Measurements from ENCODE around the gene TRAF4. TPM values are rescaled to one million over a fixed set of nuclear protein-coding genes. Genes with fewer than 3 reads are reported as not detected.

Gene TRAF4
- total and polyA plus RNA-seq, 3 donors from 2014 or later = 33.1 to 47.2 (median 35.3) TPM

DNA sequence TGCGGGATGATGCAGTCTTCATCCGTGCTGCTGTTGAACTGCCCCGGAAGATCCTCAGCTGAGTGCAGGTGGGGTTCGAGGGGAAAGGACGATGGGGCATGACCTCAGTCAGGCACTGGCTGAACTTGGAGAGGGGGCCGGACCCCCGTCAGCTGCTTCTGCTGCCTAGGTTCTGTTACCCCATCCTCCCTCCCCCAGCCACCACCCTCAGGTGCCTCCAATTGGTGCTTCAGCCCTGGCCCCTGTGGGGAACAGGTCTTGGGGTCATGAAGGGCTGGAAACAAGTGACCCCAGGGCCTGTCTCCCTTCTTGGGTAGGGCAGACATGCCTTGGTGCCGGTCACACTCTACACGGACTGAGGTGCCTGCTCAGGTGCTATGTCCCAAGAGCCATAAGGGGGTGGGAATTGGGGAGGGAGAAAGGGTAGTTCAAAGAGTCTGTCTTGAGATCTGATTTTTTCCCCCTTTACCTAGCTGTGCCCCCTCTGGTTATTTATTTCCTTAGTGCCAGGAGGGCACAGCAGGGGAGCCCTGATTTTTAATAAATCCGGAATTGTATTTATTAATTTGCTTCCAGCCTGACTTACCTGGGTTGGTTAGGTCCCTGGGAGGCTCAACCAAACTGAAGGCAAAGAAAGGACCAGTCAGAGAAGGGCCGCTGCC lies 5.8 kb downstream of the TRAF4 start:
- no peak for DNase-seq
- WGBS, 2 donors = 59 to 63% methylated on average over 9 to 11 of the region's 11 CpGs
- Histone ChIP-seq H3K9me3 (no peaks in the 10 kb centered on the region), H3K4me3 (no peak overlapping the region), H3K27ac (no peak overlapping the region), H3K36me3 (ENCODE audit: low read depth, missing control alignments) (no peaks in the 10 kb centered on the region), H3K4me1 (peaks cover 35% of the 10 kb centered on the region), H3K27me3 (no peaks in the 10 kb centered on the region)
- intact Hi-C loops (cut with DNase I; ENCODE audit: low total_unique reads) = loop anchor here (10.0 kb wide), 1 partner anchor 165 kb away; no protein-coding TSS in a partner anchor
- TF ChIP-seq POLR2A (IDR thresholded peaks at IDR 0.05) = no peak
- TF ChIP-seq, protein P1, sequence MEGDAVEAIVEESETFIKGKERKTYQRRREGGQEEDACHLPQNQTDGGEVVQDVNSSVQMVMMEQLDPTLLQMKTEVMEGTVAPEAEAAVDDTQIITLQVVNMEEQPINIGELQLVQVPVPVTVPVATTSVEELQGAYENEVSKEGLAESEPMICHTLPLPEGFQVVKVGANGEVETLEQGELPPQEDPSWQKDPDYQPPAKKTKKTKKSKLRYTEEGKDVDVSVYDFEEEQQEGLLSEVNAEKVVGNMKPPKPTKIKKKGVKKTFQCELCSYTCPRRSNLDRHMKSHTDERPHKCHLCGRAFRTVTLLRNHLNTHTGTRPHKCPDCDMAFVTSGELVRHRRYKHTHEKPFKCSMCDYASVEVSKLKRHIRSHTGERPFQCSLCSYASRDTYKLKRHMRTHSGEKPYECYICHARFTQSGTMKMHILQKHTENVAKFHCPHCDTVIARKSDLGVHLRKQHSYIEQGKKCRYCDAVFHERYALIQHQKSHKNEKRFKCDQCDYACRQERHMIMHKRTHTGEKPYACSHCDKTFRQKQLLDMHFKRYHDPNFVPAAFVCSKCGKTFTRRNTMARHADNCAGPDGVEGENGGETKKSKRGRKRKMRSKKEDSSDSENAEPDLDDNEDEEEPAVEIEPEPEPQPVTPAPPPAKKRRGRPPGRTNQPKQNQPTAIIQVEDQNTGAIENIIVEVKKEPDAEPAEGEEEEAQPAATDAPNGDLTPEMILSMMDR (IDR thresholded peaks at IDR 0.05) = no peak

DNA sequence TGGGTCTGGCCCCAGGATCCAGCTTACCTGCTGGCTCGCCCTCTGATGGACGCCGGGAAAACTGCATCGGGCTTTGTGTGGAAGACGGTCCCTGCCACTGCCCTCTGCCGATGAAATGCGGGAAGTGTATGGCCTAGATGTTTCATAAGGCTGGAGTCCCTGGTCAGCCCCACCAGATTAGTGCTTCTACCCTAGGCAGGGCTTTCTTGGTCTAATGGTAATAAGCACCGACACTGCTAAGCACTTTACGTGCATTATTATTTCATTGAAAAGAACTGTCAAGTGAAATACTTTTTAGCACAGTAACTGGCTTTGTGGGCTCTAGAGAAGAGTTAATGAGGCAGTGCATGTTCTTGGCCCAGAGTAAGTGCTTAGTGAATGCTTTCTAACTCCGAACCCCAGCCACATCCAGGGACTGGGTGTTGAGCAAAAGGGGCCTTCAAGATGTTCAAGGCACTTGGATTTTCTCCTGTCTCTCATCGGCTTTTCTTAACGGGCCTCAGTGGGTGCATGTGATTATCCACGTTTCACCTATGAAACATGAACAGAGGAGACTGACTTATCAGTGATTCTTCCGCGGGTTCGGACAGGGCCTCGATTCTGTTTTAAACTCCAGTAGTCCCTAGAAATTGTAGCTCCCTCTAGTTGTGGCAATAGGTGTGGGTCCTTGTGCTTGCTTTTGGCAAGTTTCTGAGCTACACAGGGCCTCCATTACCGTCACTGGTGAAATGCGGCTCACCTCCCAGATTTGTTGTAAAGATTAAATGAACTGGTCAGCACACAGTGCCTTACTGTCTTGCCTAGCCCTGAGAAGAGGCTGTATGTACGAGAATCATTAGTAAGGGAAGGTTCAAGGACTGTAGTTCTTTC lies 6.6 kb downstream of the TRAF4 start:
- no peaks in the 10 kb centered on the region for H3K9me3 ChIP-seq
- peaks cover 29% of the 10 kb centered on the region for H3K4me1 ChIP-seq
- no peak overlapping the region for H3K4me3 ChIP-seq
- peak; percentile 97 for DNase-seq
- peak overlapping the region in 1 of 2 donors; percentile 15 for H3K27ac ChIP-seq
- H3K36me3 ChIP-seq (ENCODE audit: low read depth, missing control alignments) = no peaks in the 10 kb centered on the region
- TF ChIP-seq, protein P1 (IDR thresholded peaks at IDR 0.05) = peak; percentile 97 to 99 (median 97)
- no peak for TF ChIP-seq POLR2A (IDR thresholded peaks at IDR 0.05)
- no peaks in the 10 kb centered on the region for H3K27me3 ChIP-seq
- 40 to 49% methylated on average over 17 to 20 of the region's 20 CpGs for WGBS, 2 donors
- intact Hi-C loops (cut with DNase I; ENCODE audit: low total_unique reads) = loop anchor here (10.0 kb wide), 1 partner anchor 164 kb away; no protein-coding TSS in a partner anchor

DNA sequence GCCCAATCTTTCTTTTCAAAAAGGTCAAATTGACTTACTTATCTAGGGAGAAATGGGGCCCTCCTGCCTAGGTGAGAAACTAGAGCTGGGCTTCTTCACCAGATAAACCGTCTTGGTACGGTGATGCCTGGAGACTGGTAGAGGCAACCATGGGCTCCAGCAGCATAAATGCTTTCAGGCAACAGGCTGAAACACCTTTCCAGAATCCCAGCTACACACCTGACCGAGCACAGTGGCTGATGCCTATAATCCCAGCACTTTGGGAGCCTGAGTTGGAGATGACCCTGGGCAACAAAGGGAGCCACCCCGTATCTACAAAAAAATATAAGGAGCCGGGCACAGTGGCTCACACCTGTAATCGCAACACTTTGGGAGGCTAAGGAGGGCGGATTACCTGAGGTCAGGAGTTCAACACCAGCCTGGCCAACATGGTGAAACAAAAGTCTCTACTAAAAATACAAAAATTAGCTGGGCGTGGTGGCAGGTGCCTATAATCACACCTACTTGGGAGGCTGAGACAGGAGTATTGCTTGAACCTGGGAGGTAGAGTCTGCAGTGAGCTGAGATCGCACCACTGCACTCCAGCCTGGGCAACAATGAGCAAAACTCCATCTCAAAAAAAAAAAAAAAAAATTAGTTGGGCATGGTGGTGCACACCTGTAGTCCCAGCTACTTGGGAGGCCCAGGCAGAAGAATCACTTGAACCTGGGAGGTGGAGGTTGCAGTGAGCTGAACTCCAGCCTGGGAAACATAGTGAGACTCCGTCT lies 8.0 kb downstream of the TRAF4 start:
- Histone ChIP-seq H3K27ac (no peak overlapping the region), H3K27me3 (no peaks in the 10 kb centered on the region), H3K4me3 (no peak overlapping the region), H3K4me1 (peaks cover 15% of the 10 kb centered on the region), H3K9me3 (no peaks in the 10 kb centered on the region), H3K36me3 (ENCODE audit: low read depth, missing control alignments) (no peaks in the 10 kb centered on the region)
- no peak for TF ChIP-seq POLR2A (IDR thresholded peaks at IDR 0.05)
- TF ChIP-seq, protein P1 (IDR thresholded peaks at IDR 0.05) = no peak
- no peak for DNase-seq
- 94 to 96% methylated on average over 10 of the region's 10 CpGs for WGBS, 2 donors
- intact Hi-C loops (cut with DNase I; ENCODE audit: low total_unique reads) = loop anchor here (10.0 kb wide), 1 partner anchor 163 kb away; no protein-coding TSS in a partner anchor

DNA sequence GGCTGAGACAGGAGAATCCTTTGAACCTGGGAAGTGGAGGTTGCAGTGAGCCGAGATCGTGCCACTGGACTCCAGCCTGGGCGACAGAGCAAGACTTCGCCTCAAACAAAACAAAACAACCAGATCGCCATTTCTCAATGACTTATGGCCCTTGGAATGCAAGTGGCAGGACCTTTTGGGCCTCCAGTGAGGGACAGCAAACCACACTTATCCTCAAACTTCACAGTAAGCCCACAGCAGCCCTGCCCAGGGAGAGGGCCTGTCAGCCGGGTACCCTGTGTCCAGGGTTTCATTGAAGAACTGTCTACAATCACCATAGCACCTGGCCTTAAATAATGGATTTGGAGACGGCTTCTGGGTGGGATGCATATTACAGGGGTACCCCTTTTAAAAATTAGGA lies 11.7 kb downstream of the TRAF4 start:
- WGBS, 2 donors = 86 to 87% methylated on average over 4 to 7 of the region's 7 CpGs
- TF ChIP-seq, protein P1 (IDR thresholded peaks at IDR 0.05) = no peak
- no peak for TF ChIP-seq POLR2A (IDR thresholded peaks at IDR 0.05)
- no peak for DNase-seq
- Histone ChIP-seq H3K27me3 (no peaks in the 10 kb centered on the region), H3K36me3 (ENCODE audit: low read depth, missing control alignments) (no peaks in the 10 kb centered on the region), H3K4me1 (peaks cover 5% of the 10 kb centered on the region), H3K9me3 (no peaks in the 10 kb centered on the region), H3K4me3 (no peak overlapping the region), H3K27ac (no peak overlapping the region)
- intact Hi-C loops (cut with DNase I; ENCODE audit: low total_unique reads) = loop anchor here (10.0 kb wide), 1 partner anchor 159 kb away; no protein-coding TSS in a partner anchor

All from testis (tissue), 3 donors.